C4-2B (cell line): Measurements from ENCODE around the gene RTP2.

ENCODE experiments used
- H3K27ac ChIP-seq: fragments of 450-650 bp; 2 replicates; pipeline ENCODE4 v1.5.1; 2017
- ZFX ChIP-seq: fragments of 450-650 bp; IDR thresholded peaks from 2 replicates; pipeline ENCODE4 v1.6.1; 2017
- TF ChIP-seq, protein P1 (sequence below): fragments of 450-650 bp; conservative IDR thresholded peaks from 2 replicates; pipeline ENCODE4 v1.5.1; 2017; ENCODE audit warnings: mild to moderate bottlenecking

Gene RTP2

DNA sequence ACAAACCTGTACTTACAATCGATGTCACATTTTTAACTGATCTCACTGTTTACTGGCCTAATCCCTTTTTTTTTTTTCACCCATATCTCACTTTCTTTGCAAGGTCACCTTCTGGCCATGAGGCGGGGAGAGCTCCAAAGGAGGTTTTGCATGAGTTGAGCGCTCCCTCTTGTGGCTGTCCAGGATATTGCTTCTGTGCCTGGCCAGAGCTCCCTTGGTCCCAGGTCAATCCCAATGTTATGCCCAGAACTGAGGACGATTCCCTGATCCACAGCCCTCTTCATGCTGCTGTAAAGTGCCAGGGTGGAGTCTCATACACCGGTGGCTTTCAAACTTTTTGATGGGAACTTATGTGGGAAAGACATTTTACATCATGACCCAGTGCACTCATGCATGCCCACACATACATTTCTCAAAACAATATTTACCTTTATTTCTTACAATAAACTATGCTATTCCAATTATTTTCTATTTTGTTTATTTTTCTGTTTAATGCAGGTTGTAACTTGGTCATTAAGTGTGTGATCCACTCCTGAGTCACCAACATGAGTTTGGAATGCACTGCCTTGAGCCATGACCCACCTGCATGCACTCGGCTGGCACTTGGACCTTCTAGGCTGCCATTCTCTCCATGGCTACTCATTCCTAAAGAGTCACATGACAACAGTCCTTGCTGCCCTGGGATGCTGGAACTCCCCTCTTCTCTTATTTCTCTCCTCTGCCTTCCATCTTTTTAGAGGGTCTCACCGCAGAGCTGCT is 22.5 kb downstream of the RTP2 start:
- TF ChIP-seq, protein P1, sequence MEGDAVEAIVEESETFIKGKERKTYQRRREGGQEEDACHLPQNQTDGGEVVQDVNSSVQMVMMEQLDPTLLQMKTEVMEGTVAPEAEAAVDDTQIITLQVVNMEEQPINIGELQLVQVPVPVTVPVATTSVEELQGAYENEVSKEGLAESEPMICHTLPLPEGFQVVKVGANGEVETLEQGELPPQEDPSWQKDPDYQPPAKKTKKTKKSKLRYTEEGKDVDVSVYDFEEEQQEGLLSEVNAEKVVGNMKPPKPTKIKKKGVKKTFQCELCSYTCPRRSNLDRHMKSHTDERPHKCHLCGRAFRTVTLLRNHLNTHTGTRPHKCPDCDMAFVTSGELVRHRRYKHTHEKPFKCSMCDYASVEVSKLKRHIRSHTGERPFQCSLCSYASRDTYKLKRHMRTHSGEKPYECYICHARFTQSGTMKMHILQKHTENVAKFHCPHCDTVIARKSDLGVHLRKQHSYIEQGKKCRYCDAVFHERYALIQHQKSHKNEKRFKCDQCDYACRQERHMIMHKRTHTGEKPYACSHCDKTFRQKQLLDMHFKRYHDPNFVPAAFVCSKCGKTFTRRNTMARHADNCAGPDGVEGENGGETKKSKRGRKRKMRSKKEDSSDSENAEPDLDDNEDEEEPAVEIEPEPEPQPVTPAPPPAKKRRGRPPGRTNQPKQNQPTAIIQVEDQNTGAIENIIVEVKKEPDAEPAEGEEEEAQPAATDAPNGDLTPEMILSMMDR: peak; percentile 97
- TF ChIP-seq ZFX: no peak
- H3K27ac ChIP-seq: no peak overlapping the region

DNA sequence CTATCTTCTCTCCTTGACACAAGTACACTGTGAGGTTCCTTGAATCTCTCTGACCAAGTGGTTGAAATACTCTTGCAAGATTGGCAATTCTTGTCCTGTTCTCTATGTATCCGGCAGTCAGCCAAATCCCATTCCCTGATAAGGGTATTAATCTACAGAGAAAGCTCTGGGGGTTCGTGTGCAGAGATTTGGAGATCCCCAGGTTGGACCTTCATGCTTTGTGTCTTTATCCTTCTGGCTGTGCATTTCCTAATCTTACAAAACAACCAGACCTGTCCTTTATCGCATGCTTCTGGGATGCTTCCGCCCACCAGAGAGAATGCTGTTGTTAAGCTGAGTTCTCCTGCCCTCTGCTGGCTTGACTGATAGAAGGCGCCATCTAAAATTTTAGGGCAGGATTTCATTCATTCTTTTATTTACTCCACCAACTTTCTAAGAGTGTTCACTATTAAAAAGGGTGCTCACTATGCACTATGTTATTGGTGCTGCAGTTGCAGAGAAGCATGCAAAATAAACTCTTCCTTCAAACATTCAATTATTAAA is 23.6 kb downstream of the RTP2 start:
- H3K27ac ChIP-seq: no peak overlapping the region
- TF ChIP-seq ZFX: no peak
- TF ChIP-seq, protein P1: no peak

DNA sequence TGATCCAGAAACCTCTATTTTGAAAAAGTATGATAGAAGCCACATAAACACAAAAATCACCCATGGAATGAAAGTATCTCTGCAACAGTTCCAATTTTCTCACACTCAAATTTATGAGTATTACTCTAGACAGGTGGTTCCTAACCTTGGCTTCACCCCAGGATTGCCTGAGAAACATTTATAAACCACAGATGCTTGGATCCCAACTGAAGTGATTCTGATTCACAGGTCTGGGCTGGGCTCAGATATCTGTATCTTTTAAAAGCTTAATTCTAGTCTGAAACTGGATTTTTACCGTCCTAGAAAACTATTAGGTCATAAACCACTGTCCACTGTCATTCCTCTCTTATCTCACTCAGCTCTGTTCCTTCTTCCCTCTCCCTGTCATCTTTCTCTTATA is 24.8 kb downstream of the RTP2 start:
- no peak overlapping the region for H3K27ac ChIP-seq
- TF ChIP-seq, protein P1: no peak
- TF ChIP-seq ZFX: no peak

DNA sequence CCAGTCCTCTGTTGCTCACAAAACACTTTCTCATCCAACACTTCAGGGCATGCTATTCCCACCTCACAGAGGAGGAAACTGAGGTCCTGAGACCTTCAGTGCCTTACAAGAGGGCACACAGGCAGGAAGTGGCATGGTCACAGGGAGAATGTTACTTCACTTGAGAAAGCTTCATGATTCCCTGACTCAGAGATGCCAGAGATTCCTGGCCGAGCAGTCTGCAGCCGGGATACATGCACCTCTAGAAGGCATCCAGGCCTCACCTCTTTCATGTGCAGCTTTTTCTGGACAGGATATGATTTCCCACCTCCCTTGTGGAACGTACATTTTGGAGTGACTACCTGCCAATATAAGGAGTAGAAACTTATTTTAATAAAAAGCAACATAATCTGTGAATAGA is 29.3 kb downstream of the RTP2 start:
- TF ChIP-seq, protein P1: no peak
- TF ChIP-seq ZFX: no peak
- H3K27ac ChIP-seq: no peak overlapping the region

DNA sequence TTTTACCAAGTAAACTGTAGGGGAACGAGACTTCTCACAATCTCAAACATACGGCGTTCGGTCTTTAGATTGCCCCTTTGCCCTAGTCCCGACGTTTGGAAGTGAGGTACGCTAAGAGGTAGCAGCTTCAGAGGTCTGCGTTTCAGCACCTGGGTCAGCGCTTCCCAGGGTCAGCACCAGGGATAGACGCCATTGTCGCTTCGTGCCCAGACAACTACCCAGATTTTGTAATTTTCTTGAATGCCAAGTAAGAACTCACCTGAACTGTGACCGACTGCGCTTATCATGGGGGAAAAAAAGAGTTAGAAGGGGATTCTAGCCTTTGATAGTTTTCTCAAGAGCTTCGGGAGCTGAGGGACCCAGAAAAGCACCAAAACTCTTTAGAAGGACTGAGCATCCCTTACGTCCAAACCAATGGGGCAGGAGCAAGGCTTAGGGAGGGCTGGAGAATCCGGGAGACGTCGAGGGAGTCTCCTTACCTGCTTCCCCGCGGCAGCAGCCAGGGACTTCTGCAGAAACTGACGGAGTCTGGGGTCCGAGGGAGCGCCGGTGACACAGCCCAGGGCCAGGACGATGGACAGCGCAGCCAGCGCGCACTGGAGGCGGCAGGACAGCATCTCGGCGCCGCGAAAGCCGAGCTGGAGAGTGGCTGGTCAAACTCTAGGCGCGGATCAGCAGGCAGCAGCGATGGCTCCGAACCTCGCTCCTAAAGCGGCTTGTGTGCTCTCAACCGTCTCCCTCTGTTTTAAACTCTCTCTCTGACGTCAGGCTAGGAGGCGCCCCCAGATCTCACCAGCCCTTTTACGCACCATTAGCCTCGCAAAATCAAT is 32.5 kb downstream of the RTP2 start, which contains the start of gene SST:
TSS of gene SST (minus strand) at position 720 of the 830 bp plus-strand sequence. CDS start at position 617, 103 bp downstream.
- no peak for TF ChIP-seq ZFX
- TF ChIP-seq, protein P1: no peak
- H3K27ac ChIP-seq: no peak within 1 kb of the TSS

DNA sequence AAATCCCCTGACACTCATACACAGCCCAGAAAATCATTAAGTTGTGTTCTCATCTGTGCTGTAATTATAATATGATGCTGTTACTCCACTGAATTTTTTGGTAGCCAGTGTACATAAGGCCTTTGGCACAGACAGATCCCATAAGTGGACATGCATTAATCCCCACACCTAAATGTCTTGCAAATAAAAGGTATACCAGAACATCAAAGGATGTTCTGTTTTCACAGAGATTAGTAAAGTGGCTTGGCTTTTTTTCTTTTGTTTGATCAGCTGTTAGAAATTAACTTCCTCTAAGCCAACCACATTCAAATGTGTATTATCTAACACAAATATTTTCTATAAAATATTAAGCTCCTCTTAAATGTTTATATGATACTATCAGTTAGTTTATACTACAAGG is 34.8 kb downstream of the RTP2 start:
- H3K27ac ChIP-seq: no peak overlapping the region
- TF ChIP-seq ZFX: no peak
- TF ChIP-seq, protein P1: no peak

DNA sequence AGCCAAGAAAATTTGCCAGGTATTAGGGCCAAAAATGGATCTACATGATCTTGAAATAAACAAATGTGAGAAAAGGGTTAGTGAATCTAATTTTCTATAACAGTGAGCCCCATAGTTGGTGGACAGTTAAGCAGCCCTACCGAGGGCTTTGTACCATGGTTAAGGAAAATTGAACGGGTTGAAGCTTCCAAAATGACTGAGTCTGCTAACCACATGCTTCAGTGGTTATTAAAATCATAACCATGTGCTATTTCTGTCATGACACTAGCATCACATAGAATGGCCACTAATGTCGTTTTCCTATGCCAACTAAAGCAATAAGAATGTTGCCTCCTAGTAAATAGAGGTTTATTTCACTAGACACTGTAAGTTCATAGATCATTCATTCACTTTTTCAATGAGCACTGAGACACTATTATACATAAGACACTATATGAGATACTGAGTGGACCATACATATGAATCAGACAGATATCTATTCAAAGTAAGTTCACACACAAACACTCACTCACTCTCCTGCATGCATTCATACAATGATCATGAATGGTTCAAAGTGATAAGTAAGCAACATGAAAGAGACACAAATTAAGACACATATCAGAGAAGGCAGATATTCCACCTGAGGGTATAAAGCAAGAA is 36.5 kb downstream of the RTP2 start:
- no peak overlapping the region for H3K27ac ChIP-seq
- no peak for TF ChIP-seq ZFX
- TF ChIP-seq, protein P1: no peak
